Measurements from ENCODE around the gene CMIP.
A peak's percentile ranks its signal among the peaks of the same experiment; 100 is the strongest.

The CMIP gene

DNA sequence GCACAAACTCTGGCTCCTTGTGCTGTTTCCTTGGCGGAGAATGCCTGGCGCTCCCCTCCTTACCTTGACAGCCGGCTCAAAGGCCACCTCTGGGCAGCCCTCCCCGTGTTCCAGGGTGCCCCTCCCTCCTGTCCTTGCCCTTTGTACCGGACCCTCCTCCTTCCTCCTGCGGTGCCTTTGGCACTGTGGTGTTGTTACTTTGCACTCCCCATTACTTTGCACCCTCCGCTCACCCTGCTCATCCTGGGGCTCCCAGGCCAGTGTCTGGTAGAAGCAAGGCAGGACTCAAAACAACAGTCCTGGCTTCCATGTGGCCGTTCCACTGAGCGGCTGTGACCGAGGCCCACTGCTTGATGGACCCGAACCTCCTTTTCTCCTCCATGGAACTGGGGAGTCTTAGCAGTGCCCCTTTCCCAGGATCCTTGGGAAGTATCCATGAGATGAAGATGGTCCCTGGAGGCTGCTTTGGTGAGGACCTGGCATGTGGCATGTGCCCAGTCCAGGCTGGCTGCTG is 147.8 kb downstream of the CMIP start:
- DNase-seq = no peak

DNA sequence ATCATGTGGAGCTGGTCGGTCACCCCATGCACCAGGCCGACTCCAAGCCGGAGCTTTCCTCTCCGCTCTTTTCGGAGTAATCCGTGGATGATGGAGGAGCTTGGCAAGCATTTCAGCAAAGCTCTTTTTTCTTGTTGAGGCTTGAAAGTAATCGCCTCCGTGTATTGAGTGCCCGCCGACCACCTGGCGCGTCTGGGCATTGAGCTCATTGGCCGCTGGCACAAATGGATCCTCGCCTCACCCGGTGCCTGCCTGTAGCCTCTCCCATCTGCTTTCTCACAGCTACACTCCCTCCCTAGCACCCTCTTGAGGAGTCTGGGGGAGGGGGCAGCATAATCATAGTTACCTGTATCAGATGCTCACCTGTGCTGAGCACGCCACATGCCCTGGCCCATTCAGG is 148.9 kb downstream of the CMIP start:
- DNase-seq = no peak

DNA sequence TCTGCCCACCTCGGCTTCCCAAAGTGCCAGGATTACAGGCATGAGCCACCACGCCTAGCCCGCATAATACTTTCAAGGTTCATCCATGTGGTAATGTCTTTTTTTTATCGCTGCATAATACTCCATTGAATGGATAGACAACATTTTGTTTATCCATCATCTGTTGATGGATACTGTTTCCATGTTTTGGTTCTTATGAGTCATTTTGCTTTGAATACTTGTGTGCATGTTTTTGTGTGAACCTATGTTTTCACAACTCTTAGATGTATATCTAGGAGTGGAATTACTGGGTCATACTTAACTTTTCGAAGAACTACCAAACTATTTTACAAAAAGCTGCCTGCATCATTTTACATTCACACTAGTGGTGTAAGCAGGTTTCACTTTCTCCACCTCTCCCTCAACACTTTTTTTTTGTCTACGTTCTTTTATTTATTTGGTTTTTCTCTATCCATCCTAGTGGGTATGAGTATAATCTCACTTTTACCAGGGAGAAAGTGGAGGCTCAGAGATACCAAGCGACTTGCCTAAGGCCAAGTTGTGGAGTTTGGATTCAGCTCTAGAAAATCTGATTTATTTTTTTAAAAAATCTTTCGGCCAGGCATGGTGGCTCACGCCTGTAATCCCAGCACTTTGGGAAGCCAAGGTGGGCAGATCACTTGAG is 151.2 kb downstream of the CMIP start:
- DNase-seq = no peak

DNA sequence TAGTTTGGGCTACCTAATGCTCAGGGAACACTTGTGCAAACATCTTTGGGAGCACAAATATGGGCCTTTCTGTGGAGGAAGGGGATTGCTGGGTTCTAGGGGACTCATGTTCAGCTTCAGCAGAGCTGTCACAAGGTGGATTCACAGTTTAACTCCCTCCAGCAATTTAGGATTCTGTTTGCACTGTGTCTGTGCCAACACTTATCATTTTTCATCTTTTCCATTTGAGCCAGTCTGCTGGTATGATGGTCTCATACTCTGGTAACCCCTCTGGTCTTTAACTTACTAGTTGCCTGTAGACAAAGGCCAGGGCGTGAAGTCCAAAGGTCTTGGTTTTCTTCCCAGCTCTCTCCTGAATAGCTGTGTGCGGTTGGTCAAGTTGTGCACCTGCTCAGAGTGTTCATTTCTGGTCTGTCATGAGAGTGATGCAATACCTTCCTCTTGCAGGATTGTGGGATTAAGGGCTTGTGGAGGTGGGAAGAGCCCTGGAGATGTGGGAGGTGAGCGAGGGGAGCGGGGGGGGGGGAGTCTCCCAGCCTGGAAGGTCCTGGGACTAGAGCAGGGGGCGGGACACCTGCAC is 152.6 kb downstream of the CMIP start:
- DNase-seq = no peak

DNA sequence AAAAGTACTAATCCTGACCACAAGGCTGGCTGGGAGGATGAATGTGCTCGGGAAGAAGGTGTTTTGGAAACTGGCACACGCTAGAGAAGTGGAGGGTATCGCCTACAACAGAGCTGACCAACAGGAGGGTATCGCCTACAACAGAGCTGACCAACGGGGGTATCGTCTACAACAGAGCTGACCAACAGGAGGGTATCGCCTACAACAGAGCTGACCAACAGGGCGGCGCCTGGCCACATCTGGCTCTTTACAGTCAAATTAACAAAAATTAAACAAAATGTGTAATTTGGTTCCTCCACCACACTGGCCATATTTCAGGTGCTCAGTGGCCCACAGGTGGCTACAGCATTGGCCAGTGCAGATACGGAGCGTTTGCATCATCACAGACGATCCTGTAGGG is 153.5 kb downstream of the CMIP start:
- DNase-seq = no peak

DNA sequence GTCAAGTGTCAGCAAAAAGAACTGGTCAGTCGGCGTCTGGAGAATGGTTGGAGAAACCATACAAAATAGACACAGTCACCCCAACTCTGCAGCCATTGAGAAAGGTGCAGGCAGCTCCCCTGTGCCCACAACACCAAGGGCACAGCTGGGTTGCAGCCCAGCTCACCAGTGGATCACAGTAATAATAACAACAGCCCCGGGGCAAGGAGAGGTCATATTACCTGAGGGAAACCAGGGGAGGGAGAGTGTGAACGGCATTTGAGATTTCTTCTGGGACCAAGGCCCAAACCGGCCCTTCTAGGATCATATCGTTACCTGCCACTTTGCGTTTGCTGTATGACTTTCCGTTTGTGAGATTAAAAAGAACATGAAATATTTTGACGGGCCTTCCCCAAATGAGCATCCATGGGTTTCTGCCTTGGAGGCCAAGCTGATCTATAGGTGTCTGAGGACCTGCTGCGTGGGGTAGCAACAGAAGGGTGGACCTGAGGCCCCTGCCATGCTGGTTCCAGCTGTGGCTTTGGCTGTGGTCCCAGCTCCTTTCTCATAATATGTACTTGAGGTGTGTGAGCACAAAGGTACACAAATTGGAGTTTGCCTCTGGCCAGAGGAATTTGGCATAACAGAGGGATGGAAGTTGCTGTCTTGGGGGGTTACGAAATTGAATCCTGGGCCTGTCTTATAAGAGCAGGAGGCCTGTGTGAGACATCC is 154.6 kb downstream of the CMIP start:
- DNase-seq = no peak

DNA sequence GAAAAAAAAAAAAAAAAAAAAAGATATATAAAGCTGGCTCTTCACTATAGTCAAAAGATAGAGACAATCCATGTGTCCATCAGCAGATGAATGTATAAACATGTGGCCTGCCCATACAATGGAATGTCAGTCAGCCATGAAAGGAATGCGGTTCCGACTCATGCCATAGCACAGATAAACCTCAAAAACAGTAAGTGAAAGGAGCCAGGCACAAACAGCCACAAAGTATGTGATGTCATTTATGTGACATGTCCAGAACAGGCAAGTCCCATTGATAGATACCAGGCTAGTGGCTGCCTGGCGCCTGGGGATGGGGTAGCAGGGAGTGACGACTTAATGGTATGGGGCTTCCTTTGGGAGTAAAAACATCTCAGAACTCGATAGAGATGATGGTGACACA is 155.7 kb downstream of the CMIP start:
- no peak for DNase-seq

DNA sequence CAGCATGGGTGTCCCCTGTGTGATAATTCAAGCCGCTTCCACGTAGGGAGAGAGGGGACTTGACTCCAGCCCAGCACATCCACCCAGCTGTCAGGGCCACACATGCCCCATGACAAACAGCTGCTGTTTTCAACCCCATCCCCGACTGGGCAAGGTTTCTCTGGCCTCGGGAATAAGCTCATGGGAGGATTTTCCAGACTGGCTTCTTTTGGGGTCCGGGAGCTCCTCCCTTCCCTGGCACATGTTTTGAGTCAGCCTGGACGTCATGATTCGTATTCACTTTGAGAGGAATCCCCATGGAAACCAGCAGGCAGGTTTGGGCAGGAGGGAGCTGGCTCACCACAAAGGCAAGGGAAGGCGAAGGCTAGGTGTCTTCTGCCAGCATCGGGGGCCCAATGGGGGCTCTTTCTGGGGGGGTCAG is 156.4 kb downstream of the CMIP start:
- peak; percentile 82 for DNase-seq

DNA sequence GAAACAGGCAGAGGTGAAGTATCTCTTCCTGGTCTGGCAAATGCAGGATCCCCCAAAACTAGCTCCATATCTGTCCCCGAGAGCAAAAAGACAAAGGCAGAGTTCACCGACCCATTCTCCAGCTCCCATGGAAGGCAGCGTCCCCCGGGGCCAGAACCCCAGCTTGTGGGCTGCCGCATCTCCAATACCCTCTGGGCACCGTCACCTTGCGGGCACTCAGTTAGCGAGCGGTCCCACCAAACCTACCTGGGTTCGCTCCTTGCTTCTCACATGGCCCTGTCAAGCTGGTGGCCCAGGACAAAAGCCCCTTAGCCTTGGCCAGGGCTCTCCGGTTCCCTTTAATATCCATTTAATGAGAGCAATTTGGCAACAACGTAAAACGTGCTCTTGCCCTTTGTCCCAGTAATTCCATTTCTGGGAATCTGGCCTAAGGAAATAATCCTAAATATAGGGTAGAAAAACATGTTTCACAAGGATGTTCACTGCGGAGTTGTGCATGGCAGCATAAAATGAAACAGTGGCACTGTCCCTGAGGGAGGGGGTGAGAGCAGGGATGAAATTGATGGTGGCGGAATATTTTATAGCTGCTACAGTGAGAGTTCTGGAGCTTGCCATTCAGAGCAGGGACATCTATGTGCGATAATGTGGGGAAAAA is 157.1 kb downstream of the CMIP start:
- no peak for DNase-seq

DNA sequence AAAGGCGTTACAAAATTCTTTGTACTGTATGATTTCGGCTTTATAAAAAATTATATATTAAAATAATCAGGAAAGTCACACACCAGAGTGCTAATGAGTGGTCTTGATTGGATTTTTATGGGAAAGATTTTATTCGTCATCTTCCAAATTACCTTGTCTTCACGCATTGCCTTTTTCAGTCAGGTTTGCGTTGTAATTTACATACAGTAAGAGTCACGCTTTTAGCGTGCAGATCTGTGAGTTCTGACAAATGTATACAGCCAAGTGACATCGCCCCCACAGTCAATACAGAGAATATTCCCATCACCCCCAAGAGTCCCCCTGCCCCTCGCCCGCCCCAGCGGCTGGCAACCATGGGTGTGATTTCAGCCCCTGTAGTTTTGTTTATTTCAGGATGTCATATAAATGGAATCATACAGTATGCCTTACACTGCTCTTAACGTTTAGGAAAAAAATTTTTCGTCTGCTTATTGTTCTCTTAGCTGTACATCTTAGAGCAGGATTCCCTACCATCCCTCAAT is 157.7 kb downstream of the CMIP start:
- DNase-seq = no peak

DNA sequence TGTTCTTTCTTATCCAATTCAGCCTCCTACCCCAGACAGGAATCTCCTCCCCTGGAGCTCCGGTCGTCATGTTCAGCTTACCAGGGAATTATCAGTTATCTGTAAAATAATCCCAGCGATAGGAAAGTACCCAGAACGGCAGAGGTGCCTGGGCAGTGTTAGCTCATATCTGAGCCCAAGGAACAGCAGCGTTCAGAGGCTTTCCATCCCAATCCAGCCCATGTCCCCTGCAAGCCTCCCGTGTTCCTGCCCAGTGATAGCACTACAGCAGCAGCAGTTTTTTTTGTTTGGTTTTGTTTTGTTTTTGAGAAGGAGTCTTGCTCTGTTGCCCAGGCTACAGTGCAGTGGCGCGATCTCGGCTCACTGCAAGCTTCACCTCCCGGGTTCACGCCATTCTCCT is 158.2 kb downstream of the CMIP start:
- DNase-seq = no peak

DNA sequence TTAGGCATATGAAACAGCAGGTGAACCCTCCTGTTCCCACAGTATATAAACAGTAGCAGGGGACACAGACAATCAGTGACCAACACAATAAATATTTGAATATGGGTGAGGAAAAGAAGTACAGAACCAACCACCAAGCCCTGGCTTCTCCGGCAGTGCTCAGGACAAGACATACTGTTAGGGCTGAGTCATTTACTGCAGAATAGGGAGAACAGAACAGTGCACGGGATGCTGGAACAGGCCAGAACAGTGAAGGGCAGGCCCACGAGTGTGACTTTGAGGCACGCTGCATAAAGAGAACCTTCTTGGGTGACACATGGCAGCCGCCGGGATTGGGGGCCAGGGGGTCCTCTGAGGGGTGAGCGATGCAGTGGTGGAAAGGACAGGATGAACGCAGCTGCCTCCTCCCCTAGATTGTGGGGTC is 160.4 kb downstream of the CMIP start:
- no peak for DNase-seq

DNA sequence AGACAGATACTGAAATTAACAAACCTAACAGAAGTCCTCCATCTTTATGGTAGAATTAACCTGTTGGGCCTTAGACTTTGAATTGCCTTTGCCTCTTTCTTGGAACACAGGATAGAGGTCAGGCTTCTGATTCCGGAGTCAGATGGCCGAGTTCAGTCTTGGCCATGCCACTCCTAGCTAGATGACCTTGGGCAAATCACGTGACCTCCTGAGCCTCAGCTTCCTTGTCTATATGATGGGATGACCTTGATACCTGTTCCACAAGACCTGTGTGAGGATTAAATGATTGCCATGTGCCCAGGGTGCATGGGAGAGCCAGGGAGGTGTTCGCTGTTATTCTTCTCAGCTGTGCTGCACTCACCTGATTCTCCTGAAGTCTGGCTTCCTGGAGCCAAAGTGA is 161.4 kb downstream of the CMIP start:
- DNase-seq = no peak

DNA sequence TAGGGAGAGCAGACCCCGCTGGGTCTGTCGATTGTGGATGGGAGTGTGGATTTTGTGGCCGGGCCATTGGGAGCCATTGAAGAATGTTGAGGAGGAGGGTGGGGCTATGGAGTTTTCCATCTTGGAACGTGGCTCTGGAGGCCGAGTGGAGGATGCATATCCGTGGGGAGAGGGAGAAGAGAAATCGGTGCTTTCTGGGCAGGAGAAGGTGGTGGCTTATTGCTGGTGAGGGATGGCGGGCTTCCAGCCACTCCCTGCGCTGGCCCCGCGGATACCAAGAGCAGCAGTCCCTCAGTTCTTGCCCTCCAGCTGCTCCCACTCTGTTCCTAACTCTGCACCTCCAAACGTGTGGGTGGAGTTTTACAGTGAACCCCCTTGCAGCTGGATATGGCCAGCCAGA is 162.4 kb downstream of the CMIP start:
- DNase-seq = no peak

DNA sequence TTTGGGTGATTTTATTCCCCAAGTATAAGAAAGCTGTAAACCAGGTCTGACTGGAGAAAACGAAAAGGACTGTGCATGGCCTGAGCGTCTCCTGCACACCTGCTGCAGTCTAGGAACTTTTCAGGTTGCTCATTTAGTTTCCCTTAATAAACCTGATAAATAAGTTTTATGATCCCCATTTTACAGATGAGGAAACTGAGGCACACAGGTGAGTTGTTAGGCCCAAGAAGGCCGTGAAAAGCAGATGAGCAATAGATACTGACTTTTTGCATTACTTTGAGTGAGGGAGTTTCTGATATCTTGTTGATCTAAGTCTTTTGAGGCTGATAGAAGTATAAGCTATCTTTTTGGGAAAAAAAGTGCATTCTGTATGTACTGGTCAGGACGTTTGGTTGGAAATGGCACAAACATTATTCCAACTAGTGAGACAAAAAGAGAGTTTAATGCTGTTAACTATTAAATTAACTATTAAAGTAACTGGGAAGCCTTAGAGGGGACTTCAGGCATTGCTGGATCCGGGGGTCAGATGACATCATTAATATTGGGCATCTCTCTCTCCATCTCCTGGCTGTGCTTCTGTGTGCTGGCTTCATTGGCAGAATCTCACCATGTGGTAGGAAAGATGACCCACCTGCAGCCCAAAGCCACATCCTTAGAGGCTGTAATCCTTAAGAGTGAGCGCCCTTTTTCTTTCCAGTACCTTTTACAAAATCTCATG is 163.4 kb downstream of the CMIP start:
- DNase-seq = no peak

DNA sequence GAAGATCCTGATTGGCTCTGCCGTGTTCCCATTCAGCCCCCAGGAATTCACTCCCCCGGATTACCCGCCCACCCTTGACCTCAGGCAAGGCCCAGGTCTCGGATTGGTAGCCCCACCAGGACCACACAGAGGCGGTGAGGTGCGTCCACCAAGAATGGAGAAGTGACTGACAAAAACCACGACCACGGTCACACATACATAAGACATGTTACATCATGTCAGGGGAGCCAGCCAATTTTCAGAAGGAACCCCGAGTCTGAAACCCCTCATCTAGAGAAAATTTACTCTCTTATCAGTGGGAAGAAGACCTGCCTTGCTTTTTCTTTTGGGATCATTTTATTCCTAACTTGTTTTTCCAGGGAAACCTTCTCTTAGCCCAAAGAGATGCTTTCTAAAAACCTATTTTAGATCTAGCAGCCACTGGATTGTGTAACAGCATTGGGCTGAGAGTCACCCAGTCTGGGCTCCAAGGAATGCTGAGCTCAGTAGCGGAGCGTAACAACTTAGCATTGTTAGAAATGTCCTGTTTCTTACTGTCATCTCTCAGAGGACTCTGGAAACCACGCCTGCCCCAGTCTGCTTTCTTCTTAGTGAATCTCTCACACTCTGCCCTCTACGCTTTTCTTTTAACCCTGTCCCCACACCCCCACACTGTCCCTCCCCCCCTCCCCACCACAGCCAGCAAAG is 164.1 kb downstream of the CMIP start:
- DNase-seq = no peak

DNA sequence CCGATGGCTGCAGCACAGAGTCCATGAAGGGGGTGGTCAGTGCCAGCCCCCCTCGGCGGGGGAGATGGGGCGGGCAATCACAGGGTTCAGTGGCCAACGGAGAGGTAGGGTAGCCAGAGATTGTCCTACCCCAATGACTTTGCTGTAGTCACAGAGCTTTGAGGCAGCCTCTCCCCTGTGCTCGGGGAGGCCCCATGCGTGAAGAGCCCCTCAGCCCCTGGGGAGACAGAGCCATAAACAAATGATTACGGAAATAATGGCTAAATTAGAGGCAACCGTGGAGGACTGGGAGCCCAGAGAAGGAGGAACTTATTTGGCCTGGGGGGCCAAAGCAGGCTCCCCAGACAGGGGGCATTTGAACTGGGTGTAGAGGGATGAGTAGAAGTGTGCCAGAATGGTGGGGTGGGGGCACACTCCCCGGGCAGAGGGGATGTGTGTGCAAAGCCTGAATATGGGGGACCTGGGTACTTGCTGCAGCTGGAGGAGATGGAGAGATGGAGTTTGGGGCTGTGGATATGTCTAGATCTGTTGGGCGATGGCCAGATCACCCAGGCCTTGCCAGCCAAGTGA is 164.8 kb downstream of the CMIP start:
- no peak for DNase-seq

DNA sequence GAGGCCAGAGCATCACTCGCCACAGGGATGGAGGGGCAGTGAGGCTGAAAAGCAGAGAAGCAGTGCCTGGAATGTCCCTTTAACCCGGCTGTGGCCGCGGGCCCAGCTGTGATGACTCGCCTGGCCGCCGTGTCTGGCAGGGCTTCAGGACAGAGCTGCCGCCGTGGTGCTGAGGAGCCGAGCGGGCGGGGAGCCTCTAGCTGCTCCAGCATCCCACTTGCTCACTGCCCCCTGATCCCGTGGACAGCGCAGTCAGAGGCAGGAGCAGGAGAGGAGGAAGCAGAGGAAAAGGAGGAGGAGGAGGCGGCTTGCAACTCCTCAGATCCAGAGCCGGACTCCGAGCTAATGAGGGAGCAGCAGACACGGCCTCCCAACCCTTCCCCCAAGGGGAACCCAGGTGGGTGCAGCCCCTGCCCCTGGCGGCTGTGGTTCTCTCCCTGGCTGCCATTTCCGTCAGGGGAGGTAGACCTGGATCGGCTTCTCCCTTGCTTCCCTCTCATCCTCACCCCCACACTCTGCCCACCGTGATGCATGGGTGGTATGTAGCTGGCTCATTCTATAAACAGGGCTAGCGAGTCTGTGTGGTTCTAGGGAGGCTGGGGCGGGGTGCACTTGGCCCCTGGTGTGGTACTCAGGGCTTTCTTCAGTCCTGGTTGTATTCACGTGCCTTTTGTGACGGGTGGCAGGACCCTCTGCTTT is 165.7 kb downstream of the CMIP start:
- DNase-seq = peak; percentile 90

DNA sequence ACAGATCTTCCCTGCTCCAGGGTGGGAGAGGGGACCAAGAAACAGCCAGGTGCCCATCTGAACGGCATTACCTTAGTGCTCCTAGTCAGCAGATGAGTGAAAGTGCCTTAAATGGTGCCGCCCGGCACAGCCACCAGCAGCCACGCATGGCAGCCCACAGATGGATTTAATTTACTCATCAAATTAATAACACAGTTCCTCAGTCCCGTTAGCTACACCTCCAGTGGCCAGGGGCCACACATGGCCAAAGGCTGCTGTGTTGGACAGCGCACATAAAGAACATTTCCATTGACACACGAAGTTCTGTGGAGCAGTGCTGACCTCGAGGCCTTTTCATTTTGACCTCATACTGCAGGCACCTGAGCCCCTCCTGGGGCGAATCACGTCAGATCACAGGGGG is 166.3 kb downstream of the CMIP start:
- DNase-seq = no peak

DNA sequence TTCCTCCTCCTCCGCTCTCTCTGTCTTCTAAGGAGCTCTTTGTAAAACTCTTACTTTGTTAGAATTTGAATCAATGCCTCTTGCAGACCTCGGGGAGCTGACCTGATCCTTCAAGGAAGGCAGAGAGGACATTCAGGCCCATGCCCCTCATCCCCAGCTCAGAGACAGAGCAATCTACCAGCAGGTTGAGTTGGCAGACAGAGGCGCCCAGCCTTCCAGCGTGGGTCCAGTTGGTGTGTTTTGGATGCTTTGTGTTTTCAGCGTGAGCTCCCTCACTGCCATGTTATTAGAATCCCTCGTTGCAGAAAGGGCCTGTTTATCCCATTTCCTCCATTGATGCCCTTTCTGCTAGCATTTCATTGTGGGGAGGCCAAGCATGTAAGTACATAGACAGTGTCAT is 167.1 kb downstream of the CMIP start:
- no peak for DNase-seq

Measured in femur (tissue), 1 donor.